ENCODE measurements around the gene AKT3.
A peak's percentile ranks its signal among the peaks of the same experiment; 100 is the strongest.

AKT3 gene

DNA sequence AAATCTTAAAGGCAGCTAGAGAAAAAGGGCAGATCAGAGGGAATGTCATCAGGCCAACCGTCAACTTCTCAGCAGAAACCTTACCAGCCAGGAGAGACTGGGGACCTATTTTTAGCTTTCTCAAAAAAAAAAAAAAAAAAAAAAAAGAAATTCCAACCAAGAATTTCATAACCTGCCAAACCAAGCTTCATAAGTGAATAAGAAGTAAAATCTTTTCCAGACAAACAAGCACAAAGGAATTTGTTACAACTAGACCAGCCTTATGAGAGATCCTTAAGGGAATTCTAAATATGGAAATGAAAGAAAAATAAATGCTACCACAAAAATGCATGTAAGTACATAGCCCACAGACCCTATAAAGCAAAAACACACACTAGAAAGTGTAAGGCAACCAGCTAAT, 267.7 kb downstream of the AKT3 start:
- peak; percentile 56 for DNase-seq (ENCODE audit: low read depth)
- no peak overlapping the region for H3K4me3 ChIP-seq (ENCODE audit: control insufficient read depth, low read depth, low read length)
- TF ChIP-seq, protein P1, sequence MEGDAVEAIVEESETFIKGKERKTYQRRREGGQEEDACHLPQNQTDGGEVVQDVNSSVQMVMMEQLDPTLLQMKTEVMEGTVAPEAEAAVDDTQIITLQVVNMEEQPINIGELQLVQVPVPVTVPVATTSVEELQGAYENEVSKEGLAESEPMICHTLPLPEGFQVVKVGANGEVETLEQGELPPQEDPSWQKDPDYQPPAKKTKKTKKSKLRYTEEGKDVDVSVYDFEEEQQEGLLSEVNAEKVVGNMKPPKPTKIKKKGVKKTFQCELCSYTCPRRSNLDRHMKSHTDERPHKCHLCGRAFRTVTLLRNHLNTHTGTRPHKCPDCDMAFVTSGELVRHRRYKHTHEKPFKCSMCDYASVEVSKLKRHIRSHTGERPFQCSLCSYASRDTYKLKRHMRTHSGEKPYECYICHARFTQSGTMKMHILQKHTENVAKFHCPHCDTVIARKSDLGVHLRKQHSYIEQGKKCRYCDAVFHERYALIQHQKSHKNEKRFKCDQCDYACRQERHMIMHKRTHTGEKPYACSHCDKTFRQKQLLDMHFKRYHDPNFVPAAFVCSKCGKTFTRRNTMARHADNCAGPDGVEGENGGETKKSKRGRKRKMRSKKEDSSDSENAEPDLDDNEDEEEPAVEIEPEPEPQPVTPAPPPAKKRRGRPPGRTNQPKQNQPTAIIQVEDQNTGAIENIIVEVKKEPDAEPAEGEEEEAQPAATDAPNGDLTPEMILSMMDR (conservative IDR thresholded peaks at IDR 0.05; ENCODE audit: control insufficient read depth, insufficient read depth, low read depth, low read length): no peak

DNA sequence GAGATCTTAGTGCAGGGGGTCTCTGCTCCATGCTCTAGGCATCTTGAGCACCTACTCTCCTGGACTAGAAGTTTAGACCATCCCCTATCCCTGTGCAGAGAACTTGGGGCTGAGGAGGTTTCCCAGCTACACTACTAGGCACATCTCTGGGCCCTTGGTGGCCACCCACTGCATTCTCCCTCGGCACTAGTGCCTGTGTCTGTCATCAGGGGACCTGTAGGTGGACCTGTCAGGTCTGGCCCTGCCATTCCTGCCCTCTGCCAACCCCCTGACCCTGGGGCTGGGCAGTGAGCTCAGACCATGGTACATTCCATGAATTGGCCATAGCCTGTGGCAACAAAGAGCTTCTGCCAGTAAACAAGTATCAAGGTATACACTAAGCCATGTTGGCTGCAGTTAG, 269.1 kb downstream of the AKT3 start:
- TF ChIP-seq, protein P1 (conservative IDR thresholded peaks at IDR 0.05; ENCODE audit: control insufficient read depth, insufficient read depth, low read depth, low read length): no peak
- no peak overlapping the region for H3K4me3 ChIP-seq (ENCODE audit: control insufficient read depth, low read depth, low read length)
- DNase-seq (ENCODE audit: low read depth): no peak

DNA sequence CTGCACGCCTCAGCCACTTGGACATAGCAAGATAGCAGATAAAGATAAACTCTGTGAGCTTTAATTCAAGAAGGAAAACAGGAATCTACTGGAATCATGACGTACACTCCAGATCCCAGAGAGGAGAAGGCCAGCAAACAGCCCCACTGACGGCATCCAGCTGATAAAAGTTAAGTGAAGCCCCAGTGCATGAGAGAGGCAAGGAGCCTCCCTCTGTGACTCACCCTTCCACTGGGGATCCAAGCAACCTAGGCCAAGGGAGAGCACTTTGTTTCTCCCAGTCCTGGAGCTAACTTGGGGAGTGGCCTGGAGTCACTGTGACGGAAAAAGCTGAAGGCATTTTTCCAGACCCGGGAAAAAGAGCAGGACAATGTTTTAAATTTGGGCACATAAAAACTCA, 270.0 kb downstream of the AKT3 start:
- H3K4me3 ChIP-seq (ENCODE audit: control insufficient read depth, low read depth, low read length): no peak overlapping the region
- DNase-seq (ENCODE audit: low read depth): peak; percentile 53
- TF ChIP-seq, protein P1 (conservative IDR thresholded peaks at IDR 0.05; ENCODE audit: control insufficient read depth, insufficient read depth, low read depth, low read length): no peak

DNA sequence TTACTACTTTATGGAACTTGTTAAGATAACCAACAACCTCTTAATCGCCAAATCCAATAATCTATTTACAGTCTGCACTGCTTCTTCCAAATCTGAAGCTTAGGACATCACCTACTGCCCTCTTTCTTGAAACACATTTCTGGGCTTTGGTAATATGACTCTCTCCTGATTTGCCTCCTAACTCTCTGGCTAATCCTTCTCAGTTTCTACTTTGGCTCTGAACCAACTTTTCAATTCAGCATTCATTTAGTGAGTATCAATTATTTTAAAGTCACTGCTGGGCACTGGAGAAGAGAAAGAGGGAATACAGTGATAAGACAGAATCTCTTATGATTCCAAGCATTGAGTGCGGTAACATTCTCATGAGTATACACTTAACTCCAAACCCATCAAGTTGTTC, 275.0 kb downstream of the AKT3 start:
- DNase-seq (ENCODE audit: low read depth): peak; percentile 31
- no peak overlapping the region for H3K4me3 ChIP-seq (ENCODE audit: control insufficient read depth, low read depth, low read length)
- TF ChIP-seq, protein P1 (conservative IDR thresholded peaks at IDR 0.05; ENCODE audit: control insufficient read depth, insufficient read depth, low read depth, low read length): no peak

DNA sequence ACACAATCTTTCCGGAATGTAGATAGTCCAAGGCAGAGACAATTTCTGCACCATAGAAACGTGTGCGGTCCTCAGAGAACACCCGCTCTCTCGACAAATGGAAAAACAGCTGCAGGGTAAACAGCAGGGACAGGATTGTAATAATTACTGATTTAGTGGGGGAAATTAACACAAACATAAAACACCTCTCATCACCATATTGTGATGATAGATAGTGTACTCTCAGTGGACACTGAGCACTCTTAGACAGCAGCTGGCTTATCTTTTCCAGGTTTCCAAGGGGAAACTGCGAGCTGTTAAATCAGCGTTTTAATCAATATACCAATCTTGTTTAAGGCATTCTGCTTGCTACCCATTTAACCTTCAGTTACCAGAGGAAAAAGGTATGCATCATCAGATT, 277.1 kb downstream of the AKT3 start:
- no peak overlapping the region for H3K4me3 ChIP-seq (ENCODE audit: control insufficient read depth, low read depth, low read length)
- TF ChIP-seq, protein P1 (conservative IDR thresholded peaks at IDR 0.05; ENCODE audit: control insufficient read depth, insufficient read depth, low read depth, low read length): no peak
- no peak for DNase-seq (ENCODE audit: low read depth)

DNA sequence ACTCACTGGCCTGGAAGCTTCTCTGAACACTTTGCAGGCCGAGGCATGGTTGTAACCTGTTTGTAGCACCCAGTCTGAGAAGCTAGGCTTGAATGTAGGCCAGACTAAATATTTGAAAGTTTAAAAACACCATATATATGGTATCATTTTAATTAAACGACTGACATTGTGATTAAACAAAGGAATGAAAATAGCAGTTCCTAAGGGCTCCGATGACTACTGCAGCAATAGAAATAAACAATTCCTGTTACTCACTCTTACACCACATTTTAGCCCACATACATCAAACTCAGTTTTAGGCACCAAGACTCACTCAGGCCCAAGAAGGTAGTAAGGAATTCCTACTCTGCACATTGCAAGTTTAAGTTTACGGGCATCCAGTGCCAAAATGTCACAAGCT, 281.2 kb downstream of the AKT3 start:
- DNase-seq (ENCODE audit: low read depth): peak; percentile 66

More for the DNA sequence above, 281.2 kb downstream of the AKT3 start:
- no peak overlapping the region for H3K4me3 ChIP-seq (ENCODE audit: control insufficient read depth, low read depth, low read length)
- TF ChIP-seq, protein P1 (conservative IDR thresholded peaks at IDR 0.05; ENCODE audit: control insufficient read depth, insufficient read depth, low read depth, low read length): no peak

Data from fibroblast of mammary gland (primary cell).